Loucy (cell line): ENCODE measurements around the gene FOXJ3.

ENCODE experiments used
- EZH2phosphoT487 ChIP-seq: fragments of 200-600 bp; IDR thresholded peaks from 2 replicates; pipeline ENCODE4 v1.6.1; 2018; ENCODE audit warnings: antibody characterized with exemption, mild to moderate bottlenecking, moderate library complexity, borderline replicate concordance
- TF ChIP-seq, protein P1 (sequence below): fragments of 200-600 bp; sonication (generic); conservative IDR thresholded peaks from 2 replicates; pipeline ENCODE4 v1.5.1; 2014; ENCODE audit warnings: mild to moderate bottlenecking, antibody characterized with exemption, low read length

DNA sequence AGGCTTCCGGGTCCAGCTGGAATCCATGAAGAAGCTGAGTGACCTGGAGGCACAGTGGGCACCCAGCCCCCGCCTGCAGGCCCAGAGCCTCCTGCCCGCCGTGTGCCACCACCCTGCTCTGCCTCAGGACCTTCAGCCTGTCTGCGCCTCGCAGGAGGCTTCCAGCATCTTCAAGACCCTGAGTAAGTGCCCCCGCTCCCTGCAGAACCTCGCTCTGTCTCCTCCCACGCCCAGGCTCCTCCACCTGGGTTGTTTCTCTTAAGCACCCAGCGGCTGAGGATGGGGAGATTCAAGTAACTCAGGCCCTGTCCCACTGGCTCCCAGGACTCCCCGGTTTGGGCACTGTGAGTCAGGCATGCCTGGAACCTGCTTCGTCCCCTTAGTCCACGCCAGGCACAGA is 180.3 kb downstream of the FOXJ3 start:
- TF ChIP-seq, protein P1, sequence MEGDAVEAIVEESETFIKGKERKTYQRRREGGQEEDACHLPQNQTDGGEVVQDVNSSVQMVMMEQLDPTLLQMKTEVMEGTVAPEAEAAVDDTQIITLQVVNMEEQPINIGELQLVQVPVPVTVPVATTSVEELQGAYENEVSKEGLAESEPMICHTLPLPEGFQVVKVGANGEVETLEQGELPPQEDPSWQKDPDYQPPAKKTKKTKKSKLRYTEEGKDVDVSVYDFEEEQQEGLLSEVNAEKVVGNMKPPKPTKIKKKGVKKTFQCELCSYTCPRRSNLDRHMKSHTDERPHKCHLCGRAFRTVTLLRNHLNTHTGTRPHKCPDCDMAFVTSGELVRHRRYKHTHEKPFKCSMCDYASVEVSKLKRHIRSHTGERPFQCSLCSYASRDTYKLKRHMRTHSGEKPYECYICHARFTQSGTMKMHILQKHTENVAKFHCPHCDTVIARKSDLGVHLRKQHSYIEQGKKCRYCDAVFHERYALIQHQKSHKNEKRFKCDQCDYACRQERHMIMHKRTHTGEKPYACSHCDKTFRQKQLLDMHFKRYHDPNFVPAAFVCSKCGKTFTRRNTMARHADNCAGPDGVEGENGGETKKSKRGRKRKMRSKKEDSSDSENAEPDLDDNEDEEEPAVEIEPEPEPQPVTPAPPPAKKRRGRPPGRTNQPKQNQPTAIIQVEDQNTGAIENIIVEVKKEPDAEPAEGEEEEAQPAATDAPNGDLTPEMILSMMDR = no peak
- no peak for TF ChIP-seq EZH2phosphoT487
